Stomach smooth muscle (tissue), 2 donors: ENCODE data around the gene TCEA2.

Experiments
- H3K27ac ChIP-seq: one replicate; pipeline ENCODE4 v1.7.0; 2013; ENCODE audit warnings: mild to moderate bottlenecking, low read length, inconsistent platforms
- H3K27me3 ChIP-seq, 2 donors: one replicate each; pipeline ENCODE4 v1.7.0; 2013; ENCODE audit warnings: low read length in 2 of 2; ENCODE audit not compliant: insufficient read depth in 2 of 2, control insufficient read depth in 1 of 2
- H3K36me3 ChIP-seq, 2 donors: one replicate each; pipeline ENCODE4 v1.7.0; 2013; ENCODE audit warnings: low read length in 2 of 2; ENCODE audit not compliant: control insufficient read depth in 2 of 2, insufficient read depth in 2 of 2
- H3K4me1 ChIP-seq: one replicate; pipeline ENCODE4 v1.7.0; 2013; ENCODE audit warnings: low read length; ENCODE audit not compliant: control insufficient read depth, insufficient read depth
- H3K4me3 ChIP-seq, 2 donors: one replicate each; pipeline ENCODE4 v1.7.0; 2013; ENCODE audit warnings: low read length in 2 of 2
- H3K9ac ChIP-seq, 2 donors: one replicate each; pipeline ENCODE4 v1.7.0; 2013; ENCODE audit warnings: low read length in 2 of 2, mild to moderate bottlenecking in 1 of 2
- H3K9me3 ChIP-seq, 2 donors: one replicate each; pipeline ENCODE4 v1.7.0; 2013; ENCODE audit warnings: low read length in 2 of 2; ENCODE audit not compliant: control insufficient read depth in 2 of 2
- donor health status: healthy.
- donor health status: Pancreatic carcinoma.

The TCEA2 gene

GRCh38 chr20:64027981-64028685 is 34.9 kb upstream of the TCEA2 start:
- H3K36me3 ChIP-seq: peaks cover 67 to 74% of the 10 kb centered on the region in 2 donors
- H3K27ac ChIP-seq: peak overlapping the region; percentile 80
- no peaks in the 10 kb centered on the region for H3K9me3 ChIP-seq
- H3K4me3 ChIP-seq: no peak overlapping the region
- H3K4me1 ChIP-seq: peaks cover 20% of the 10 kb centered on the region
- H3K9ac ChIP-seq: no peak overlapping the region
- no peaks in the 10 kb centered on the region for H3K27me3 ChIP-seq

GRCh38 chr20:64029293-64030117 is 33.5 kb upstream of the TCEA2 start:
- no peaks in the 10 kb centered on the region for H3K9me3 ChIP-seq
- no peak overlapping the region for H3K4me3 ChIP-seq
- peaks cover 66 to 70% of the 10 kb centered on the region in 2 donors for H3K36me3 ChIP-seq
- peaks cover 18% of the 10 kb centered on the region for H3K4me1 ChIP-seq
- no peak overlapping the region for H3K9ac ChIP-seq
- peak overlapping the region; percentile 80 for H3K27ac ChIP-seq
- H3K27me3 ChIP-seq: no peaks in the 10 kb centered on the region

GRCh38 chr20:64030371-64031134 is 32.4 kb upstream of the TCEA2 start:
- H3K4me3 ChIP-seq: no peak overlapping the region
- peaks cover 18% of the 10 kb centered on the region for H3K4me1 ChIP-seq
- H3K9ac ChIP-seq: no peak overlapping the region
- H3K27me3 ChIP-seq: no peaks in the 10 kb centered on the region
- H3K9me3 ChIP-seq: no peaks in the 10 kb centered on the region
- H3K36me3 ChIP-seq: peaks cover 57 to 62% of the 10 kb centered on the region in 2 donors
- H3K27ac ChIP-seq: no peak overlapping the region

GRCh38 chr20:64031822-64032314 is 31.1 kb upstream of the TCEA2 start:
- Histone ChIP-seq H3K36me3 (peaks cover 50 to 57% of the 10 kb centered on the region in 2 donors), H3K27ac (no peak overlapping the region), H3K9me3 (no peaks in the 10 kb centered on the region), H3K4me3 (no peak overlapping the region), H3K4me1 (peaks cover 23% of the 10 kb centered on the region), H3K9ac (no peak overlapping the region), H3K27me3 (peaks cover 3 to 4% of the 10 kb centered on the region in 2 donors)

GRCh38 chr20:64032706-64033624 is 30.0 kb upstream of the TCEA2 start:
- H3K9ac ChIP-seq: no peak overlapping the region
- H3K9me3 ChIP-seq: no peaks in the 10 kb centered on the region
- peaks cover 8 to 15% of the 10 kb centered on the region in 2 donors for H3K27me3 ChIP-seq
- peaks cover 43 to 46% of the 10 kb centered on the region in 2 donors for H3K36me3 ChIP-seq
- H3K4me1 ChIP-seq: peaks cover 16% of the 10 kb centered on the region
- no peak overlapping the region for H3K4me3 ChIP-seq
- no peak overlapping the region for H3K27ac ChIP-seq

- Histone ChIP-seq H3K9ac (no peak overlapping the region), H3K4me1 (peaks cover 17% of the 10 kb centered on the region), H3K4me3 (no peak overlapping the region), H3K27ac (no peak overlapping the region), H3K9me3 (no peaks in the 10 kb centered on the region), H3K36me3 (peaks cover 41 to 45% of the 10 kb centered on the region in 2 donors), H3K27me3 (peaks cover 8 to 24% of the 10 kb centered on the region in 2 donors)
These were observed 29.0 kb upstream of the TCEA2 start for GRCh38 chr20:64033981-64034493.

- H3K36me3 ChIP-seq: peaks cover 29 to 33% of the 10 kb centered on the region in 2 donors
- no peak overlapping the region for H3K4me3 ChIP-seq
- no peak overlapping the region for H3K27ac ChIP-seq
- no peak overlapping the region for H3K9ac ChIP-seq
- peaks cover 23% of the 10 kb centered on the region for H3K4me1 ChIP-seq
- H3K9me3 ChIP-seq: no peaks in the 10 kb centered on the region
- H3K27me3 ChIP-seq: peaks cover 19 to 36% of the 10 kb centered on the region in 2 donors
These were observed 27.7 kb upstream of the TCEA2 start for GRCh38 chr20:64035066-64035932.

GRCh38 chr20:64035933-64036345 is 27.1 kb upstream of the TCEA2 start, which contains the start of gene C20orf204:
C20orf204 (plus strand) TSS chr20:64036182; CDS start chr20:64036324, 142 bp downstream.
- Histone ChIP-seq H3K4me1 (peaks cover 25% of the 10 kb centered on the region), H3K27me3 (peaks cover 25 to 43% of the 10 kb centered on the region in 2 donors), H3K4me3 (no peak within 1 kb of the TSS), H3K36me3 (peaks cover 23 to 26% of the 10 kb centered on the region in 2 donors), H3K27ac (no peak within 1 kb of the TSS), H3K9me3 (no peaks in the 10 kb centered on the region), H3K9ac (no peak within 1 kb of the TSS)
